SW480 (cell line): ENCODE results near the gene LRRN2.
A peak's percentile ranks its signal among the peaks of the same experiment; 100 is the strongest.

ENCODE experiments used
- DNase-seq: peaks from one replicate; pipeline ENCODE4 v3.0.0-alpha.2; 2016; ENCODE audit warnings: low spot score

LRRN2 gene

GRCh38 chr1:204712708-204713430, 27.3 kb upstream of the LRRN2 start:
- DNase-seq = peak; percentile 16

GRCh38 chr1:204711947-204712701, 26.6 kb upstream of the LRRN2 start:
- no peak for DNase-seq

- DNase-seq = no peak
Measured at GRCh38 chr1:204711103-204711946, 25.8 kb upstream of the LRRN2 start.

GRCh38 chr1:204709960-204710912, 24.7 kb upstream of the LRRN2 start:
- no peak for DNase-seq

GRCh38 chr1:204709021-204709420, 23.5 kb upstream of the LRRN2 start:
- DNase-seq = no peak

- no peak for DNase-seq
Measured at GRCh38 chr1:204706838-204707509, 21.4 kb upstream of the LRRN2 start.

GRCh38 chr1:204705888-204706837, 20.6 kb upstream of the LRRN2 start:
- DNase-seq = no peak

GRCh38 chr1:204705493-204705811, 19.9 kb upstream of the LRRN2 start:
- no peak for DNase-seq

GRCh38 chr1:204704794-204705492, 19.4 kb upstream of the LRRN2 start:
- DNase-seq = no peak

GRCh38 chr1:204703826-204704612, 18.5 kb upstream of the LRRN2 start:
- DNase-seq = no peak

- DNase-seq = no peak
Measured at GRCh38 chr1:204703268-204703664, 17.7 kb upstream of the LRRN2 start.

- no peak for DNase-seq
Measured at GRCh38 chr1:204702552-204703267, 17.2 kb upstream of the LRRN2 start.

- DNase-seq = no peak
Measured at GRCh38 chr1:204701229-204701628, 15.7 kb upstream of the LRRN2 start.

- DNase-seq = no peak
Measured at GRCh38 chr1:204697893-204698292, 12.4 kb upstream of the LRRN2 start.

GRCh38 chr1:204696606-204697005, 11.1 kb upstream of the LRRN2 start:
- no peak for DNase-seq

- DNase-seq = no peak
Measured at GRCh38 chr1:204695692-204696091, 10.2 kb upstream of the LRRN2 start.

GRCh38 chr1:204694145-204694544, 8.6 kb upstream of the LRRN2 start:
- DNase-seq = no peak

- no peak for DNase-seq
Measured at GRCh38 chr1:204692841-204693356, 7.4 kb upstream of the LRRN2 start.
